B cell (primary cell): ENCODE data around the gene HDGFL2. TPM values are rescaled to one million over a fixed set of nuclear protein-coding genes. Genes with fewer than 3 reads are reported as not detected.

Experiments
- ATAC-seq: fragments of 200-7000 bp; cut with Tn5 transposase; one replicate; pipeline ENCODE4 v1.10.0; 2021; ENCODE audit warnings: low read depth, mild to moderate bottlenecking, moderate number of reproducible peaks, moderate library complexity
- CTCF ChIA-PET: fragments of 350-600 bp; sonication (Branson Sonifier 250); formaldehyde crosslinking; loops from one replicate; lab custom pipeline; 2021; ENCODE audit warnings: antibody characterized with exemption, inconsistent platforms; lab: Charles Lee
- POLR2A ChIA-PET: fragments of 350-600 bp; sonication (Branson Sonifier 250); formaldehyde crosslinking; loops from one replicate; lab custom pipeline; 2021; ENCODE audit warnings: antibody characterized with exemption; lab: Charles Lee
- DNase-seq: peaks from one replicate; pipeline ENCODE4 v3.0.0; 2013
- H2AFZ ChIP-seq: 2 replicates; pipeline ENCODE4 v1.6.1; 2012; ENCODE audit warnings: mild to moderate bottlenecking, low read depth, low read length; ENCODE audit not compliant: insufficient read depth, poor library complexity, severe bottlenecking
- H3K27ac ChIP-seq, 2 donors: 1 replicate in 1 of 2; 2 replicates in 1 of 2; pipeline ENCODE4 v1.5.1; 2012 to 2013; ENCODE audit warnings: low read length in 2 of 2, mild to moderate bottlenecking in 2 of 2, moderate library complexity in 1 of 2
- H3K27me3 ChIP-seq, 4 experiments: fragments of 200-600 bp in 1 of 4; sonication (generic) in 1 of 4; replicated peaks in 1 of 4; 1 replicate in 2 of 4; 2 replicates in 2 of 4; pipeline versions ENCODE4 v1.6.1 to v1.7.0; 2013 to 2016; ENCODE audit warnings: low read length in 3 of 4, mild to moderate bottlenecking in 2 of 4, mixed read lengths in 1 of 4, moderate library complexity in 1 of 4; ENCODE audit not compliant: insufficient read depth in 4 of 4, control insufficient read depth in 3 of 4; ENCODE audit errors: control extremely low read depth in 1 of 4
- H3K36me3 ChIP-seq, 2 experiments: replicated peaks in 1 of 2; 1 replicate in 1 of 2; 2 replicates in 1 of 2; pipeline versions ENCODE4 v1.6.1 to v1.7.1; 2013; ENCODE audit warnings: low read length in 1 of 2; ENCODE audit not compliant: insufficient read depth in 2 of 2, control insufficient read depth in 1 of 2; ENCODE audit errors: control extremely low read depth in 1 of 2, extremely low read depth in 1 of 2
- H3K4me1 ChIP-seq, 2 donors: fragments of 200-600 bp in 1 of 2; sonication (generic) in 1 of 2; 1 replicate in 1 of 2; 2 replicates in 1 of 2; pipeline versions ENCODE4 v1.5.1 to v1.6.1; 2013 to 2017; ENCODE audit warnings: low read length in 2 of 2; ENCODE audit not compliant: control insufficient read depth in 2 of 2, insufficient read depth in 2 of 2
- H3K4me2 ChIP-seq: replicated peaks from 2 replicates; pipeline ENCODE3; 2012; ENCODE audit warnings: mild to moderate bottlenecking, low read depth, low read length; ENCODE audit not compliant: poor library complexity, severe bottlenecking
- H3K4me3 ChIP-seq, 5 experiments: fragments of 200-600 bp in 1 of 5; sonication (generic) in 1 of 5; 1 replicate in 3 of 5; 2 replicates in 2 of 5; pipeline versions ENCODE4 v1.5.1 to v1.7.0; 2011 to 2016; ENCODE audit warnings: low read length in 4 of 5, mild to moderate bottlenecking in 4 of 5, low read depth in 2 of 5, control low read depth in 1 of 5, moderate library complexity in 1 of 5; ENCODE audit not compliant: insufficient read depth in 1 of 5; ENCODE audit errors: control extremely low read depth in 1 of 5, extremely low read depth in 1 of 5
- H3K79me2 ChIP-seq: fragments of 200-600 bp; sonication (generic); one replicate; pipeline ENCODE4 v1.6.0; 2016; ENCODE audit warnings: low read length; ENCODE audit not compliant: control insufficient read depth, insufficient read depth
- H3K9ac ChIP-seq: fragments of 200-600 bp; sonication (generic); 2 replicates; pipeline ENCODE4 v1.6.1; 2017; ENCODE audit warnings: mild to moderate bottlenecking, low read length, moderate library complexity
- H3K9me3 ChIP-seq, 3 donors: one replicate each; pipeline versions ENCODE4 v1.6.1 to v1.7.1; 2013; ENCODE audit warnings: low read length in 2 of 3; ENCODE audit not compliant: control insufficient read depth in 2 of 3, insufficient read depth in 1 of 3; ENCODE audit errors: control extremely low read depth in 1 of 3
- H4K20me1 ChIP-seq: 2 replicates; pipeline ENCODE4 v1.6.0; 2012; ENCODE audit warnings: mild to moderate bottlenecking, low read length; ENCODE audit not compliant: insufficient read depth, control insufficient read depth, poor library complexity, severe bottlenecking
- H3K27ac Mint-ChIP-seq: one replicate; pipeline ENCODE4 v1.8.0; 2021; ENCODE audit warnings: mixed read lengths
- H3K27me3 Mint-ChIP-seq: one replicate; pipeline ENCODE4 v1.8.0; 2021; ENCODE audit warnings: mixed read lengths
- H3K4me1 Mint-ChIP-seq: one replicate; pipeline ENCODE4 v1.8.0; 2021; ENCODE audit warnings: mixed read lengths
- H3K4me3 Mint-ChIP-seq: one replicate; pipeline ENCODE4 v1.8.0; 2021; ENCODE audit warnings: mixed read lengths
- H3K9me3 Mint-ChIP-seq: one replicate; pipeline ENCODE4 v1.8.0; 2022; ENCODE audit warnings: mixed read lengths; ENCODE audit not compliant: insufficient read depth
- CTCF ChIP-seq: fragments of 200-600 bp; IDR thresholded peaks from one replicate; pipeline ENCODE4 v1.8.0; 2022; ENCODE audit warnings: antibody characterized with exemption, mild to moderate bottlenecking
- EZH2 ChIP-seq: IDR thresholded peaks from 2 replicates; pipeline ENCODE4 v1.6.1; 2012; ENCODE audit warnings: borderline replicate concordance, low read depth, mild to moderate bottlenecking, moderate library complexity, low read length; ENCODE audit not compliant: insufficient read depth, poor library complexity, severe bottlenecking
- WGBS: methylation state at CpG from one replicate; pipeline ENCODE4 v1.1.5; 2013; ENCODE audit warnings: missing lambda C conversion rate; ENCODE audit not compliant: insufficient coverage; 5-methylcytosine and 5-hydroxymethylcytosine counted together
- intact Hi-C: fragments of 100-400 bp; cut with micrococcal nuclease; formaldehyde crosslinking; loops from one replicate; pipeline ENCODE4 v1.10.0; 2022
- polyA minus RNA-seq: library from RNA; depleted of rRNA, polyadenylated mRNA; stranded (reverse); fragments of >200 nt; gene quantifications from 2 replicates; pipeline ENCODE4 v1.2.3, GENCODE V29; 2012
- polyA plus RNA-seq: library from polyadenylated mRNA; depleted of rRNA; stranded (reverse); fragments of >200 nt; gene quantifications from 2 replicates; pipeline ENCODE4 v1.2.3, GENCODE V29; 2012
- total RNA-seq, 2 donors: library from RNA; stranded (reverse); fragments of 120-200 nt in 1 of 2; gene quantifications; 1 replicate in 1 of 2; 2 replicates in 1 of 2; pipeline versions ENCODE4 v1.2.3 to v1.2.4, GENCODE V29; 2013 to 2022

The HDGFL2 gene
- total RNA-seq = 49.3 and 49.9 TPM in 2 replicates
- 18.7 TPM for total RNA-seq (2013)
- 16.6 and 18.4 TPM in 2 replicates for polyA plus RNA-seq
- polyA minus RNA-seq = 19.0 and 26.4 TPM in 2 replicates

- ChIA-PET CTCF (interaction anchor here (1.0 to 1.7 kb wide), 2 partner anchors 102 to 205 kb away, joined by 3 to 7 read pairs; no protein-coding TSS in a partner anchor), POLR2A (interaction anchor here (0.6 to 1.9 kb wide), 7 partner anchors 23 to 710 kb away, joined by 3 to 11 read pairs (median 5); partner anchors contain the start of genes CHAF1A, FEM1A, MPND and MRPL54)
- Histone ChIP-seq H3K4me1 (peaks cover 20 to 31% of the 10 kb centered on the region in 2 donors), H3K4me3 (peak within 1 kb of the TSS; percentile 76 to 98 (median 85)), H3K79me2 (peaks cover 26% of the 10 kb centered on the region), H3K4me2 (peak within 1 kb of the TSS; percentile 99), H2AFZ (peak within 1 kb of the TSS; percentile 80), H3K27me3 (no peaks in the 10 kb centered on the region), H4K20me1 (peaks cover 20% of the 10 kb centered on the region), H3K36me3 (peaks cover 0 to 15% of the 10 kb centered on the region in 2 experiments), H3K9me3 (no peaks in the 10 kb centered on the region), H3K27ac (peak within 1 kb of the TSS; percentile 68 to 74), H3K9ac (peak within 1 kb of the TSS; percentile 74)
- ATAC-seq = no peak
- H3K27ac Mint-ChIP-seq = no peak within 1 kb of the TSS
- H3K27me3 Mint-ChIP-seq = no peaks in the 10 kb centered on the region
- peak within 1 kb of the TSS; percentile 73 for H3K4me3 Mint-ChIP-seq
- peak; percentile 41 for DNase-seq
- H3K4me1 Mint-ChIP-seq = peaks cover 22% of the 10 kb centered on the region
- TF ChIP-seq CTCF (no peak), EZH2 (no peak)
- under 1% methylated on average over 53 of the region's 71 CpGs for WGBS
- H3K9me3 Mint-ChIP-seq = no peaks in the 10 kb centered on the region
- intact Hi-C loops = loop anchor here (1.0 to 10.0 kb wide), 6 partner anchors 145 to 1152 kb away; partner anchors contain the start of genes DOHH, EEF2, FZR1 and PLIN3
Observed at GRCh38 chr19:4472174-4472974, at the start of gene HDGFL2. Gene HDGFL2 (plus strand): TSS chr19:4472297. CDS start chr19:4472351, 54 bp downstream.
